GM18873 (cell line): ENCODE data around the gene TET2.

ENCODE experiments used
- ATAC-seq: cut with Tn5 transposase; IDR thresholded peaks from one replicate; pipeline ENCODE4 v1.9.1; 2021; ENCODE audit warnings: mild to moderate bottlenecking, moderate library complexity, moderate number of reproducible peaks; ENCODE audit not compliant: unreplicated experiment, low FRiP score

TET2 gene

DNA sequence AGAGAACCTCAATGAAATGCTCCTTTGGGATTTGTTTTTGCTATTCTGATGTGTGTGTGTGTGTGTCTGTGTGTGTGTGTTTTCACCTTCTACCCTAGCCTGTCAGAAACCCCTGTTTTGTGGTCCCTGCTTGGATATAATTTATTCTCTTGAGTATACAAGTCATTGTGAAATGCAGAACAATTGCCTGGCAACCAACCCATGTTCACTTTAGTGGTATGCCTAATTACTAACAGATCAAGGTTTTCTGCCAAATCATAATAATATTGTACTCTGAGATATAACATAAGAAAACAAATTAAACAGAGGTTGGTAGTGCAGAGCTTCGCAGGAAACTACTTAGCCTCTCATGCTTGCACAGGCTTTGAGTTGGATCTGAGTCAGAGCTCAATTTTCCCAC is 7.0 kb upstream of the TET2 start:
- no peak for ATAC-seq

DNA sequence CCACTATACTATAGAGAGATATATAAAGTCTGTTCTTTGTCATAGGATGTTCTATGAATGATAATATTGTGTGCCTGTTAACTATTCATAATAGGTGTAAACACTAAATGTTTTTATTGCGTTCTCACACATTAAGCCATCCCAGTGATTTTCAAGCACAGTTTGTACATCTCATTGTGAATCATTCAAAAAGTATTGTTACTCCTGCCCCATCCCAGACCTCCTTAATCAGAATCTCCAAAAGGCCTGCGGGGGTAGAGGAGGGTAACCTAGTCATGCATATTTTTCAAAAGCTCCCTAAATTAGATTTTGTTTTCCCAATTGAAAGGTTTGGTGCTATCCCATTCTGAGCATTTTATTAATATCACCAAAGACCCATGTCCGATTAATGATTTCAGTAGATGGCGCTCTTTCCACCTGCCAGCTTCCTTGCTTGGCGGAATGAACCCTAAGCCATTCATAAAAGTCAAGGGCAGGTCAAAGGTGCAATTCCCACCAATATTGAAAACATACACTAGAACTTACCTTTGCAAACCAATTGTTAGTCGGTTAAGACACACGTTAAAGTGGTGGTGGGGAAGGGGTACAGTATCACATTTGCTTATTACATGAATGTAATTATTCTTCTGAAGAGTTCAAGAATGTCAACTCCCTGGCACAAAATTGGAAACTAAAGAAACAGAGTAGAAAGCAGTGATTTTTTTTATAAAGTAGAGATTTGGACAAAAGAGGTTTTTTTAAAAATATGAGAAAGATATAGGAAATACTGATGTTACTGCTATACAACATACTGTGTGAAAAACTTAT is 5.8 kb upstream of the TET2 start:
- ATAC-seq = peak; percentile 42

DNA sequence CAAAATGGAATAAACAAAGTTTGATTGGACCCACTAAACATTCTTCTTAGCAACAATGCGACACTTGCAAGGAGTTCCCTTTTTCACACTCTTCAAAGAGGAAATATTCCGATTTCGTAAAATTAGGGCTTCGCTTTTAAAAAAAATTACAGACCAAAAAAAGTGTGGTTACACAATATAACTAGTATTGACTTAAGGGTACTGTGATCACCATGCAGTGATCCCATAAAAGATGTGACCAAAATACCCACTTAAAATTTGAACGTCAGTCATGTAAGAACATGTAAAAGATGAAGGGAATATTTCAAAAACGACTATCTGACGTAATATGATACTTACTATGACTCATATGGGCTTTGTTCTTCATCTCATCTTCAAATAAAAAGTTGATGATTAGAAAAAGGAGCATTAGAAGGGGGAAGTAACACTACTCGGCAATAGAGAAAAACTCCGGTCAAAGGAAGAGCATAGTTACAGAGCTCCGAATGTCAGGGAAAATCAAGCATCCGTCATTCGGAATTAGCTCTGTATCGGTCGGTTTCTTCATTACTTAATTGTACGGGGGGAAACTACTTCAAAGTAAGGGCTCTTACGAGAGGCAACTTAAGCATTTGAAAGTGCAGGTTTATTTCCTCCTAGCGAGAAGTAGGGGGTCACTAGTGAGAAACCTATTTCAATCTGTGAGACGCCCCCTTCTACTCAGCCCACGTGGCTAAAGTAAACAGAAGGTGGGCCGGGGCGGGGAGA is 1.3 kb upstream of the TET2 start:
- no peak for ATAC-seq

GRCh38 chr4:105145903-105146275 is 787 bp upstream of the TET2 start:
- peak; percentile 5 for ATAC-seq

GRCh38 chr4:105147016-105147552 is 408 bp downstream of the TET2 start:
- no peak for ATAC-seq

DNA sequence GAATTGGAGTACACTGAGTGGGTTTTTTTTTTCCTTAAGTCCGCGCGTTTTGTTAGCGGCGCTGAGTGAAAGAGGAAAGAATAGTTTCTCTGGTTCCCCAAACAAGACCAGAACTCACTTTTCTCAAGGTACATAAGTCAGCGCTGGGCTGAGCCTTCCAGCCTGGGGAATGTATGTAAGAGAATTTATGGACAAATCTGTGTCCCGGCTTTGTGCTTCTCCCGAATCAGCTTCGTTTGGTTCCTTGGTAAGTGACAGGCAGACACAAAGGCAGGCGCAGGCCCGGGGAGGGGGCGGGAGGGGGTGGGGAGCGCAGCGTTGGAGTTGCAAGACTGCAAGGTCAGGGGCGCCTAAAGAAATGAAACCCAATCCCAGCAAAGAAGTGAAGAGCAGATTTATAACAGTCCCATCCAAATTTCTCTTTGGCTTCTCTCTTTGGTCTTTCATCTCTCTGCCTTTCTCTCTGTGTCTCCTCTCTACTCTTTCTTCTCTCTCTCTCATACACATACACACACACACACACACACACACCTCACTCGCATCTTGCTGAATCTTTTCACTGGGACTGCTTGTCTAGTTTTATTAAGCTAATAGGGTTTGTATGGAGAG is 981 bp downstream of the TET2 start:
- no peak for ATAC-seq

GRCh38 chr4:105148356-105148755 is 1.7 kb downstream of the TET2 start:
- no peak for ATAC-seq

- no peak for ATAC-seq
Observed at GRCh38 chr4:105148776-105149175, 2.1 kb downstream of the TET2 start.

DNA sequence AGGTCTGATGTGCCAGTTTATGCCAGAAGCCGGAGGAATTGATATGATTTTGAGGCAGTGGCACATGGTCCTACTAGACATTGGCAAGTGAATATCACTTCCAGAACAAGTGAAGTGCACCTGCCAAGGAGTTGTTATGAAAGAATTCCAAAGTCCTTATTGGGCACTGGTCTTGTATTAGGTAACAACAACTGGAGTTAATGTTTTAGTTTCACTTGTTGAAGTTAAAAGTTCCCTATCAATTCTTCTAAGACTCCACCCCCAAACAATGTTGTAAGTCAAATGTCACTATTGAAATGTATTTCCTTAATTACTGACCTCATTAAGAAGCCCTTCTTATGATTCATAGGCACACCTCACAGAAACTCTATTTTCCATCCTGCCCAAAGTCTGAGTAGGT is 3.1 kb downstream of the TET2 start:
- ATAC-seq = no peak

DNA sequence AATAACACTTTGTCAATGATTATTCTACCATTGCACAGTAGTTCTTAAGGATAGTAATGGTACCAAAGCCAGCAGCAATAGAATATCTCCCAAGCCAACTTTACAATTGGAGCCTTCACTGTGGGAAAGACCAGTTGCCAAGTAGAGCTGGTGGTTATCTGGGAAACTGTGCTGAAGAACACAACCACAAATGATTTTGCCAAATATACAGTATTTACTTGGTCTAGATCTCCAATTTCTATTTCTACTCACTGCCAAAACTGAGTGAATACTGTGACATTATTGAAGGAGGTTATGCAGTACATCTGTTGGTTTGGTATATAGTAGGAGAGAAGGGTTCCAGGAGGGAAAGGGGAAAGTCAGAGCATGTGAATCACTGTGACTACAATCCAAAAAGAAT is 3.8 kb downstream of the TET2 start:
- ATAC-seq = no peak

DNA sequence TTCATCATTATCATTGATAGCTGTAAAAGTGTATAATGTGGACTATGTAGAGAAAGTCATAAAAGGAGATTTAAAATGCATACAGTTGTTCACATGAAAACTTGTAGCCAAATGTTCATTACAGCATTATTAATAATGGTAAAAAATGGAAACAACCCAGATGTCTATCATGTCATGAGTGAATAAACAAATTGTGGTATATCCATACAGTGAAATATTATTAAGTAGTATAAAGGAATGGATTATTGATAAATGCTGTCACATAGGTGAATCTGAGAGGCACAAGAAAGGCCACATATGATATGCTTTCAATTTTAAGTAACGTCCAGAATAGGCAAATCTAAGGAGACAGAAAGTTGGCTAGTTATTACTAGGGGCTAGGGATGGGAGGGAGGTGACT is 7.1 kb downstream of the TET2 start:
- ATAC-seq = no peak

- no peak for ATAC-seq
Observed at GRCh38 chr4:105154576-105154975, 7.9 kb downstream of the TET2 start.

- ATAC-seq = no peak
Observed at GRCh38 chr4:105155426-105155825, 8.8 kb downstream of the TET2 start.

- ATAC-seq = no peak
Observed at GRCh38 chr4:105158837-105159236, 12.2 kb downstream of the TET2 start.

GRCh38 chr4:105162123-105162796 is 15.6 kb downstream of the TET2 start:
- ATAC-seq = no peak

- ATAC-seq = no peak
Observed at GRCh38 chr4:105164548-105164947, 17.9 kb downstream of the TET2 start.

GRCh38 chr4:105166066-105166465 is 19.4 kb downstream of the TET2 start:
- no peak for ATAC-seq

DNA sequence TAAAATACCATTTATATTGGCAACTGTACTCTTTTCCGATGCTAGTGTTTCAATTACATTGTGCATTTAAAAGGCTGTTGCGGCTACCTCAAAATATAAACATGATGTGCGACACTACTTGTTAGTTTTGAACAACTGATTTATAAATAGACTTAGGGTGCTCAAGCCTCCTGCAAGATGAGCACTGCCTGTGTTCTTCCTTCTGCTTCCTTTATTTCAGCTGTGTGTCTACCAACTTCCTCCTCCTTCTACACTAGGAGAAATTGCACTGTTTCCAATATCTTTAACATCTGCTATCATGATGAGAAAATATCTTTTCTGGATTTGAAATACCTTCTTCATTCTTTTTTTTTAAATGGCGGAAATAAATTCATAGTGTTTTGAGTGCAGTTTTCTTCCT is 24.0 kb downstream of the TET2 start:
- no peak for ATAC-seq

DNA sequence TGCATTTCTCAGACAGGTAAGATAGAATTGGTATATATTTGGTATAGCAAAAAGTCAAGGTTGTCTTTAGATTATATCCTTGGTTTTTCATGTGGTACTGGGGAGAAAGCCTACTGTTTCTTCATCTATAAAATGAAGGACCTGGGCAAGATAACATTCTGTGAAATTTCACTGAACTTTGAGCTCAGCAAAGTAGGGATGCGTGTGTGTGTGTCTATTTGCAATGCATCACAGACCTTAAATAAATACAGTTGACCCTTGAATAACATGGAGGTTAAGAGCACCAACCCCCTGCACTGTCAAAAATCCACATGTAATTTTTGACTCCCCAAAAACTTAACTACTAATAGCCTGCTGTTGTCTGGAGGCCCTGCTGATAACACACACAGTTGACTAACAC is 25.2 kb downstream of the TET2 start:
- ATAC-seq = no peak

DNA sequence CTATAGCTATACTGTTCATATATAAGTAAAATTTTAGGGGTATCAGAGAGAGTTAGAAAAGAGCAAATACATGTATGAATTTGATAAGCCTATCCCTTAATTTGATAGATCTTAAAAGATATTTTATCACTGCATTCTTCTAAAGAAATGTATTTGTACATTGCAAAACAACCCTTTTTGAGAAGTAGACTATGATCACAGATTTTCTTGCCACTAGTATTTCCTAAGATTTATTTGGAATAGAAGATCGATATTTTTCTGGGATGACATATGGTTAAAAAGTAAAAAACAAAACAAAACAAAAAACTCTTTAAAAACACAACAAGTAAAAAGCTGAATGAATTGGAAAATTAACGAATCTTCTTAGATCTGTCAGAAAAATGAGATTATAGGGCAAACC is 27.4 kb downstream of the TET2 start:
- no peak for ATAC-seq
